ENCODE results near the gene ORC6.

ORC6 gene

GRCh38 chr16:46688654-46689364 lies 650 bp upstream of the ORC6 start, which contains the start of gene VPS35 (continued):
- TF ChIP-seq BCL6B (tag by site-specific recombination; IDR thresholded peaks at IDR 0.05) = peak; percentile 49; the same call in 1 of the 2 replicates
- no peak; the same call in 1 of the 2 replicates for TF ChIP-seq ZNF629 (tag by site-specific recombination; IDR thresholded peaks at IDR 0.05)
- no peak for TF ChIP-seq ZNF211 (tag by site-specific recombination; IDR thresholded peaks at IDR 0.05; ENCODE audit: low read depth)
- TF ChIP-seq ZNF112 (tag by site-specific recombination; IDR thresholded peaks at IDR 0.05) = no peak
- TF ChIP-seq SALL2 (tag by site-specific recombination; IDR thresholded peaks at IDR 0.05; ENCODE audit: borderline replicate concordance) = no peak
- peak; percentile 93 for TF ChIP-seq GLIS2 (tag by site-specific recombination; IDR thresholded peaks at IDR 0.05)
- 0 out of 2 replicates have a peak, but pooled peaks have one; percentile 35 for TF ChIP-seq KLF17 (tag by site-specific recombination; IDR thresholded peaks at IDR 0.05)
- peak; percentile 27 for TF ChIP-seq ZBTB26 (tag by site-specific recombination; optimal IDR thresholded peaks at IDR 0.05)
- no peak for TF ChIP-seq ZBTB6 (tag by site-specific recombination; IDR thresholded peaks at IDR 0.05)
- peak; percentile 67 for TF ChIP-seq ZSCAN5A (tag by site-specific recombination; IDR thresholded peaks at IDR 0.05)
- TF ChIP-seq OSR2 (tag by site-specific recombination; IDR thresholded peaks at IDR 0.05) = no peak
- peak; percentile 90 for TF ChIP-seq SP2 (tag by site-specific recombination; IDR thresholded peaks at IDR 0.05)
- TF ChIP-seq ZNF114 (tag by site-specific recombination; IDR thresholded peaks at IDR 0.05) = no peak
- no peak for TF ChIP-seq ZNF544 (tag by site-specific recombination; IDR thresholded peaks at IDR 0.05)
- no peak for TF ChIP-seq ZNF701 (tag by site-specific recombination; IDR thresholded peaks at IDR 0.05)
- TF ChIP-seq ZBTB48 (tag by site-specific recombination; IDR thresholded peaks at IDR 0.05) = peak; percentile 50; the same call in 1 of the 2 replicates
- TF ChIP-seq KLF9 (tag by site-specific recombination; IDR thresholded peaks at IDR 0.05; ENCODE audit: low read depth) = peak; percentile 90
- no peak for TF ChIP-seq ZFP41 (tag by site-specific recombination; IDR thresholded peaks at IDR 0.05; ENCODE audit: borderline replicate concordance)
- no peak for TF ChIP-seq ZNF350 (tag by site-specific recombination; IDR thresholded peaks at IDR 0.05)
- no peak for TF ChIP-seq ZBTB7A (tag by site-specific recombination; IDR thresholded peaks at IDR 0.05; ENCODE audit: low read depth)
- TF ChIP-seq KLF7 (tag by site-specific recombination; IDR thresholded peaks at IDR 0.05; ENCODE audit: borderline replicate concordance) = peak; percentile 91
- peak; percentile 93 for TF ChIP-seq KLF8 (tag by site-specific recombination; IDR thresholded peaks at IDR 0.05)
- TF ChIP-seq ZNF239 (tag by site-specific recombination; IDR thresholded peaks at IDR 0.05) = no peak
- TF ChIP-seq ZNF488 (tag by site-specific recombination; IDR thresholded peaks at IDR 0.05) = no peak
- TF ChIP-seq ZEB2 (tag by site-specific recombination; IDR thresholded peaks at IDR 0.05) = no peak
- no peak for TF ChIP-seq ZNF777 (tag by site-specific recombination; IDR thresholded peaks at IDR 0.05; ENCODE audit: borderline replicate concordance)
- no peak for TF ChIP-seq SETDB1 (IDR thresholded peaks at IDR 0.05; ENCODE audit: insufficient read length, low read length)
- TF ChIP-seq ZNF664 (tag by site-specific recombination; IDR thresholded peaks at IDR 0.05) = no peak
- TF ChIP-seq PATZ1 (tag by site-specific recombination; IDR thresholded peaks at IDR 0.05) = peak; percentile 86
- no peak for TF ChIP-seq GFI1B (tag by site-specific recombination; IDR thresholded peaks at IDR 0.05)

Measured in HEK293 (cell line).